Measurements from ENCODE around the gene C6orf89.

- TF ChIP-seq CTCF (IDR thresholded peaks at IDR 0.05; ENCODE audit: low read depth, low read length) (no peak), EZH2phosphoT487 (IDR thresholded peaks at IDR 0.05; ENCODE audit: low read depth) (no peak)
Measured at GRCh38 chr6:36844232-36845170, 41.3 kb upstream of the C6orf89 start.

Measured in OCI-LY3 (cell line).